D721Med (cell line): ENCODE measurements around the gene OR5AU1.

Source experiments
- DNase-seq: peaks from one replicate; pipeline ENCODE4 v3.0.0; 2011; ENCODE audit warnings: low spot score; ENCODE audit not compliant: insufficient read length
- FAIRE-seq: peaks from 2 replicates; lab custom pipeline; 2011; peaks lifted over from hg19 to GRCh38; lab: Jason Lieb, UNC
- CTCF ChIP-seq: IDR thresholded peaks from 2 replicates; pipeline ENCODE4 v1.5.1; 2012; ENCODE audit warnings: mild to moderate bottlenecking, control low read depth; ENCODE audit not compliant: insufficient read depth; ENCODE audit errors: missing control alignments

The OR5AU1 gene

DNA sequence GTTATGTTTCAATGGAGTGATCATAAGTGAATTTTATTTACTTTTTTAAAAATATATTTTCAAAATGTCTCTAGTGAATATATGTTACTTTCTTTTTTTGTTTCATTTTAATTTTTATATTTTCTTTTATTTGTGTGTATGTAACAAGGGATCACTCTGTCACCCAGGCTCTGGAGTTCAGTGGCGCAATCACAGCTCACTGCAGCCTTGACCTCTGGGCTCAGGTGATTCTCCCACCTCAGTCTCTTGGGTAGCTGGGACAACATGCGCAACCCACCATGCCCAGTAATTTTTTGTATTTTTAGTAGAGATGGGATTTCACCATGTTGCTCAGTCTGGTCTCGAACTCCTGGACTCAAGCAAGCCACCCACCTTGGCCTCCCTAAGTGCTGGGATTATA lies 36.9 kb downstream of the OR5AU1 start:
- TF ChIP-seq CTCF, result no peak
- DNase-seq (no peak), FAIRE-seq (no peak)

- DNase-seq, result no peak
- no peak for TF ChIP-seq CTCF
- FAIRE-seq, result no peak
Observed at GRCh38 chr14:21113369-21113768, 42.5 kb downstream of the OR5AU1 start.

- no peak for TF ChIP-seq CTCF
- no peak for DNase-seq
- no peak for FAIRE-seq
Observed at GRCh38 chr14:21112255-21112654, 43.6 kb downstream of the OR5AU1 start.

- DNase-seq (no peak), FAIRE-seq (no peak)
Observed at GRCh38 chr14:21109377-21110138, 46.3 kb downstream of the OR5AU1 start.

GRCh38 chr14:21108791-21109190 lies 47.1 kb downstream of the OR5AU1 start:
- no peak for FAIRE-seq

More at GRCh38 chr14:21109377-21110138, 46.3 kb downstream of the OR5AU1 start:
- no peak for TF ChIP-seq CTCF

DNA sequence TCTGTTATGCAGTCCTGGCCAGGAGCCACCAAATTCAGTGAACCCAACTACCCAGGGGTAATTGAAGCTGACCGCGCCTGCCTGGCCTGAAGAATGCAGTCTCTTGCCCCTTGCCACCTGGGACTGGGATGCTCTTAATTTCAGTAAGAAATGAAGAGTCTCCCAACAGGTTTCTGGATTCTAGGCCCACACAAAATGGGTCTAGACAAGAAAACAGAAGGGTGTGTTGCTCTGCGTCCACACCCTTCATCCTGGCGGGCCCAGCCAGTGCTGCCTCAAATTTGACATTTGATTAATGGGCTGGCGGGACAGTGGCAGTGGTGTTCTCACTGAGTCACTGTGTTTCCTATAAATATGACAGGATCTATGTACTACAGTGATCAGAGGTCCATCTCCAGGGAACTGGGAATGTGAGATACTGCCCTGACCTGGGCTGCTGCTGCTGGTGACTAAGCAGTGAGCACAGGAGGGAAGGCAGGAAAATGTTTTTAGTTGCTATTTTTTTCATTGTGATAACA lies 48.5 kb downstream of the OR5AU1 start:
- DNase-seq (no peak), FAIRE-seq (no peak)
- TF ChIP-seq CTCF, result no peak

More at GRCh38 chr14:21108791-21109190, 47.1 kb downstream of the OR5AU1 start:
- no peak for DNase-seq
- TF ChIP-seq CTCF, result no peak
